ENCODE results near the gene MEF2D.

The MEF2D gene

GRCh38 chr1:156486421-156487344 is 13.9 kb downstream of the MEF2D start:
- DNase-seq, result no peak

- DNase-seq, result no peak
Measured at GRCh38 chr1:156485984-156486383, 14.6 kb downstream of the MEF2D start.

DNA sequence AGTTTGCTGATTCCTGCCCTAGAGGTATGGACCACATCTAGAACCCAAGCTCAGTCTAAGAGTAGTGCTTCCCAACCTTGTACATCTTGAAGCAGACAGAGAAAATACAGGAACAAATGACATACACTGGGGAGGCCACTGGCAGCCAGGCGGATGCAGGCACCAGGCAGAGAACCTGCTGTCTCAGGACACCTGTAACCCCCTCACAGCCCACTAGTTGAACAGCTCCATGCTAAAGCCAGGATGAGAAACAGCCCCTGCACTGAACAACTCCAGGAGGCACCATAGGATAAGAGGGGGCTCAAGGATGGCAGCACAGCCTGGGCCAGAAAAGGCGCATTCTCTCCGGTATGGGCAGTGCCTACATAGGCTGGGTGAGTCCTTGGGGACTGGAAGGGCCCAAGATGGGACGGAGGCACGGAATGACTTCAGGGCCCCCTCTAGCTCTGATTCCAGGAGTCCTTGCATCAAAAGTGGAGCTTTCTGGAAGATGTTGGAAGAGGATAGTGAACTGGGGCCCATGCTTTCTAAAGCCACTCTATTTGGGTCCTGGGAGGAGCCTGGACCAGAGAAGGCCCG is 16.0 kb downstream of the MEF2D start:
- DNase-seq, result no peak

- DNase-seq, result no peak
Measured at GRCh38 chr1:156483397-156483796, 17.2 kb downstream of the MEF2D start.

DNA sequence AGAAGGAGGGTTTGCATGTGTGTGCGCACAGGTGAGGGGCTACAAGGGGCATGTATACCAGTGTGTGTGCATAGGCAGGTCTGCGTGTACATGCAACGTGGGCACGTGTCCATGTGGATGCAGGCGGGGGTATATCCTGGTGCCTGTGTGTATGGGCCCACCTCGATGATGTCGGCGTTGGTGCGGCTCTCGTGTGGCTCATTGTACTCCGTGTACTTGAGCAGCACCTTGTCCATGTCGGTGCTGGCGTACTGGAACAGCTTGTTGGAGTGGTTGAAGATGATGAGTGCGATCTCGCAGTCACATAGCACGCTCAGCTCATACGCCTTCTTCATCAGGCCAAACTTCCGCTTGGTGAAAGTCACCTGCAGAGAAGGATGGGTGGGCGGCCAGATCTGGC is 18.3 kb downstream of the MEF2D start:
- no peak for DNase-seq

- no peak for DNase-seq
Measured at GRCh38 chr1:156481527-156481926, 19.0 kb downstream of the MEF2D start.

- peak; percentile 83 for DNase-seq
Measured at GRCh38 chr1:156480411-156481192, 20.0 kb downstream of the MEF2D start.

DNA sequence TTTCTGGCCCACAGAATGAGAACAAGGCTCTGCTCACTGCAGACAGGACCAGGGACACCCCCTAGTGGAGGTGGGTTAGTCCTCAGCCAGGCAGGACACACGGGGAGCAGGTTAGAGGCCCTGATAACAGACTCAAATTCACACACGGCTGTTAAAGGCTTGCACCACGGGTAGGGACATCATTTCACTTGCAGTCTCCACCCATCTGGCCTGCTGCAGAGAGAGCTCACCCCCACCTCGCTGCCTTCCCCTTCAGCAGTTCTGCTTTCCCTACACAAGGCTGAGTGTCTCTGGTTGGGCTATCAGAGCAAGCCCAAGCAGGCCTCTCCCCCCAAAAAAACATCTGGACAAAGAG is 20.6 kb downstream of the MEF2D start:
- DNase-seq, result peak in 1 of 2 donors; percentile 38

DNA sequence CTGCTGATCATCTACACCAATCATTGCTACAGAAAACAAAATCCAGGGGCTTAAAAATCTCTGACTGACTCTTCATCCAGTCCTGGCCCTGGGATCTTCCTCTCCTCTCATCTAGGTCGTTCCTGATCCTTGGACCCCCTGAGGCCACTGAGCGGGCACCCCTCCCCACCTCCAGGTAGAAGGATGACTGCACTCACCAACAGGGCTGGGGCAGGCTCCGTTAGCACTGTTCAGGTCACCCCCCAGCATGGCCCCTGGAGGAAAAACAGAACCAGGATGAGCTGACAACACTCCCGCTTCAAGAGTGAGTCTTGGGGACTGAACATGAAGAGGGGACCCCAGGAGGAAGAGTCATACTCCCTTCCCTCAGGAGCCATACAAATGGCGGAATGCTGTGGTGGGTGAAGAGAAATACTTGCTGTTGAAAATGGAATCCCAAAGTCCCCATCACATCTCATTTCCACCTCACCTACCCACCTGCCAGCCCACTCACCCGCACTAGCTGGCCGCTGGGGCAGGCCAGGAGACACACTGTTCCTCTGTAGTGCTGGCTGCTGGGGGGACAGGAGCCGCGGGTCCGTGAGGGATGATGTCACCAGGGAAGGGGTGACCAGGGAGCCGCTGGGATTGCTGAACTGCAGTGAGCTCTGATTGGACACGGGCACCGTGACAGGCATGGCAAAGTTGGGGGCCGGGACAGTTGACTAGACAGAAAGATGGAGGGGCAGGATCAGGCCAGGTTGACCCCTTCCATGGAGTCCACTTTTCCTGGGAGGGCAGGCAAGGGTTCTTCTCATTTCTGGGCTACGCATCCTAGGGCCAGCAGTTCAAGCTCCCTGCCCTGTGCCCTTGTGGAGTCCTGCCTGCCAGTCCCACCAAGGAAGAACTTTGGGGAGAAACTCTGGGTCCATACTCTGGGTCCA is 21.2 kb downstream of the MEF2D start:
- DNase-seq, result no peak

- no peak for DNase-seq
Measured at GRCh38 chr1:156478250-156478627, 22.3 kb downstream of the MEF2D start.

GRCh38 chr1:156477526-156478249 is 22.9 kb downstream of the MEF2D start:
- no peak for DNase-seq

GRCh38 chr1:156476501-156477298 is 23.9 kb downstream of the MEF2D start:
- DNase-seq, result no peak

DNA sequence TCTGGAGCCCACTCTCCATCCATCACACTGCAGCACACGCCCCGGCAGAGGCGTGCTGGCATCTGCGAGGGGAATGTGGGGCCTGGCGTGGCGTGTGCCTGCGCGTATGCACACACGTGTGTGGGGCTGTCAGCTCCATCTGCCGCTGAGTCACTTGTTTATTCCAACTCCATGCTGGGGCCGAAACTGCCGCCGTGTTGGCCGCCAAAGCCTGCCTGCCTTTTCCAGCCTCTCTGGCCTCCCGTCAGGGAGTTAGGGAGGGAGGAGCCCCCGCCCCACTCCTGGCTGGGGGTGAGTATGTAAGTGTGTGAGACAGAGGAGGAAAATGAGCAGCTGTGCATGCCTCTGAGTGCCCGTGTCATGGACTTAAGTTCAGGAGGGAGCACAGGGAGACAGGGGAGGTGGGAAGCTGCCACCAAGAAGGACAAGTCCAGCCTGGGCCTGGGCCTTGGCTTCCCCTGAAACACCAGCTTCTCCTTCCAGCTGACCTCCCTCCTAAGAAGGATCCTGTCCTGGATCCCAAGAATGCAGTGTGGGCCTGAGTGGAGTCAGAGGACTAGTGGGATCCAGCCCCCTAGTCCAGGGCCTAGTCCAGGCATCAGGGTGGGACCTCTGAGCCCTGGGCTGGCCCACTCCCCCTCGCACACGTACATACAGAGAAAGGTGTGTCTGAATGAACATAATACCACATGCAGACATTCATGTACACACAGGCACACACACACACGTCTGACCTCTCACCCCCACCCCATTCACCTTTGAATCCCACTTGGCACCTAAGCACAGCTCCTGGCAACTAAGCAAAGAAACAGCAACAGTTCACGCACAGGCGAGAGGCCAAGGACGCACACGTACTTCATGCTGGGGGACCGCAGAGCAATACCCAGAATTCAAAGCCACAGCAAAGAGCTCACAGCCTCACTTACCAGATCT is 24.7 kb downstream of the MEF2D start:
- no peak for DNase-seq

DNA sequence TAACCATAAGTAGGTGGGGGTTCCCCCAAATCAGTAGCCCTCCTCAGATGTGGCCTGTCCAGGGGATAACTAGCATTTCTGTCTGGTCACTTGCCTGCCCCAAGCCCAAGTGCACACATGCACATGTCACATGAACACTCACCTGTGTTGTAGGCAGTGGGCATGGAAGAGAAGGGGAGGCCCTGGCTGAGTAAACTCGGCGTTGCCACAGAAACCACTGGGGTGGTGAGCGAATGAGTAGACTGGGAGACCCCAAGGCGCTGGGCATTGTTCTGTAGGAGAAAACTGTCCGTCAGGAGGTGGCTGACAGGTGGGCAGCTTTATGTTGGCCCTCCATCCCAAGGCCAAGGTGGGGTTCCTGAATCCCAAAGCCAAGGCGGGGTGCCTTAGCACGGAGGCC is 25.6 kb downstream of the MEF2D start:
- no peak for DNase-seq

- no peak for DNase-seq
Measured at GRCh38 chr1:156471496-156472490, 28.8 kb downstream of the MEF2D start.

GRCh38 chr1:156470473-156470872 is 30.1 kb downstream of the MEF2D start:
- DNase-seq, result no peak

DNA sequence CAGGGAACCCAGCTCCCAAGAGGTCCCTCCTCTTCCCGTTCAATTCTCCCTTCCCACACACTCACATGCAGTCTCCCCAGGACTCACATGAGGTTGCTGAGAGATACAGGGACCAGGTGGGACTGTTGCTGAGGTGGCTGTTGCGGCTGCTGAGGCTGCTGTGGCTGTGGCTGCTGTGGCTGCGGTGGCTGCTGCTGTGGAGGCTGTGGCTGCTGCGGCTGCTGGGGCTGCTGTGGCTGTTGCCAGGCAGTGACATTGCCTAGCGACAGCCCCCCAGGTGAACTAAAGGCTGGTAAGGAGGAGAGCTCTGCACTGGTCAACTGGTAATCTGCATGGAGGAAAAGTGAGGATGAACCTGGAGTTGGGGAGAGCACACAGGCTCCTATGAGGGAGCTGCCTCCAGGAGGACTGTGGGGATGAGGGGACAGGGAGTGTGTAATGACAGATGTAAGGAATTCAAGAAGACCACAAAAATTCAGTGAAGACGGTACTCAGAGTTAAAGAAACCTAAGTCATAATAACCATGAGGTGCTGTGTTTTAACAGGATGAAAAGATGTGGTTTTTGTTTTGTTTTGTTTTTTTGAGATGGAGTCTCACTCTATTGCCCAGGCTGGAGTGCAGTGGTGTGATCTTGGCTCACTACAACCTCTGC is 31.8 kb downstream of the MEF2D start:
- DNase-seq, result no peak

DNA sequence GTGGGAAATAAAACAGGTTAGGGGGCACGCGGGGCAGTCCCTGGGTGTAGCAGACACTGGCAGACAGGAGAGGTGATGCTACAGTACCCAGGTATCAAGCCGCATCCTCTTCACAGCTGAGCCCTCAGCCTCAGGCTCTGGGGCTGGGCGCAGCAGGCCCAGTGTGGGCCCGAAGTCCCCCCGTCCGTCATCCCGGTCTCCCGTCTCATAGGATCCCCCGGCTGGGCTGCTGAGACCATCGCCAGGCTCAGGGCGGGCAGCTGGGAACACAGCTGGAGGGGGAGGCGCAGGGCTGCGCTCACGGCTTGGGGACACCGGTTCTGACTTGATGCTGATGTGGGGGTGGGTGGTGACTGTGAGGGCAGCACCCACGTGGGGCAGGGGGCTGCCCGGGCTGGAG is 32.7 kb downstream of the MEF2D start:
- no peak for DNase-seq

All from CD4-positive, alpha-beta T cell treated with Interleukin-1 beta for 1 hour (primary cell).